HG03432 (cell line): ENCODE data around the gene HPGD.

ENCODE experiments used
- ATAC-seq: cut with Tn5 transposase; IDR thresholded peaks from one replicate; pipeline ENCODE4 v1.9.1; 2021; ENCODE audit warnings: mild to moderate bottlenecking, moderate library complexity; ENCODE audit not compliant: unreplicated experiment

Gene HPGD

GRCh38 chr4:174479140-174479539 lies 43.1 kb downstream of the HPGD start:
- ATAC-seq: no peak

- no peak for ATAC-seq
Observed at GRCh38 chr4:174475528-174475927, 46.8 kb downstream of the HPGD start.

- no peak for ATAC-seq
Observed at GRCh38 chr4:174474457-174475075, 47.7 kb downstream of the HPGD start.

GRCh38 chr4:174467107-174467506 lies 55.2 kb downstream of the HPGD start:
- ATAC-seq: no peak

- no peak for ATAC-seq
Observed at GRCh38 chr4:174464949-174465348, 57.3 kb downstream of the HPGD start.

GRCh38 chr4:174461466-174462106 lies 60.7 kb downstream of the HPGD start:
- ATAC-seq: no peak

- no peak for ATAC-seq
Observed at GRCh38 chr4:174460684-174461083, 61.6 kb downstream of the HPGD start.

- ATAC-seq: no peak
Observed at GRCh38 chr4:174457468-174457867, 64.8 kb downstream of the HPGD start.

- ATAC-seq: no peak
Observed at GRCh38 chr4:174454815-174455473, 67.3 kb downstream of the HPGD start.

- no peak for ATAC-seq
Observed at GRCh38 chr4:174451718-174452296, 70.5 kb downstream of the HPGD start.

GRCh38 chr4:174450786-174451125 lies 71.5 kb downstream of the HPGD start:
- no peak for ATAC-seq

- no peak for ATAC-seq
Observed at GRCh38 chr4:174449944-174450785, 72.1 kb downstream of the HPGD start.

GRCh38 chr4:174449152-174449551 lies 73.1 kb downstream of the HPGD start:
- no peak for ATAC-seq

GRCh38 chr4:174444390-174444789 lies 77.9 kb downstream of the HPGD start:
- no peak for ATAC-seq
